NB4 (cell line): ENCODE data around the gene DMAC2L.

Experiments
- DNase-seq: peaks from one replicate; pipeline ENCODE4 v3.0.0; 2010; ENCODE audit warnings: low read depth
- H3K4me3 ChIP-seq: one replicate; pipeline ENCODE4 v1.5.1; 2011; ENCODE audit warnings: mild to moderate bottlenecking, low read depth, low read length, moderate library complexity
- CTCF ChIP-seq: IDR thresholded peaks from one replicate; pipeline ENCODE4 v1.5.1; 2012; ENCODE audit warnings: low read depth, low read length
- MAX ChIP-seq: IDR thresholded peaks from 2 replicates; pipeline ENCODE4 v1.6.1; 2011; ENCODE audit warnings: low read depth, low read length
- MYC ChIP-seq: IDR thresholded peaks from 2 replicates; pipeline ENCODE4 v1.6.1; 2011; ENCODE audit warnings: low read depth, low read length
- POLR2A ChIP-seq: IDR thresholded peaks from 2 replicates; pipeline ENCODE4 v1.6.1; 2011; ENCODE audit warnings: mild to moderate bottlenecking; ENCODE audit not compliant: insufficient read length; ENCODE audit errors: extremely low read depth

Gene DMAC2L

GRCh38 chr14:50311972-50312733, at the start of gene DMAC2L, which contains the start of gene L2HGDH:
TSS of gene DMAC2L (plus strand) at chr14:50312324. CDS start at chr14:50321488, 9,164 bp downstream.
TSS of gene L2HGDH (minus strand) at chr14:50312229. CDS start at chr14:50312150, 79 bp downstream.
- peak; percentile 97 for DNase-seq

GRCh38 chr14:50262865-50263264, 49.3 kb upstream of the DMAC2L start:
- TF ChIP-seq MYC (no peak), MAX (no peak), POLR2A (no peak), CTCF (no peak)
- H3K4me3 ChIP-seq = no peak overlapping the region
- DNase-seq = no peak

More at GRCh38 chr14:50311972-50312733, at the start of gene DMAC2L, which contains the start of gene L2HGDH:
- TF ChIP-seq MAX (peak; percentile 64), POLR2A (peak; percentile 74), CTCF (no peak), MYC (peak; percentile 79)
- H3K4me3 ChIP-seq = peak within 1 kb of the TSS; percentile 96

DNA sequence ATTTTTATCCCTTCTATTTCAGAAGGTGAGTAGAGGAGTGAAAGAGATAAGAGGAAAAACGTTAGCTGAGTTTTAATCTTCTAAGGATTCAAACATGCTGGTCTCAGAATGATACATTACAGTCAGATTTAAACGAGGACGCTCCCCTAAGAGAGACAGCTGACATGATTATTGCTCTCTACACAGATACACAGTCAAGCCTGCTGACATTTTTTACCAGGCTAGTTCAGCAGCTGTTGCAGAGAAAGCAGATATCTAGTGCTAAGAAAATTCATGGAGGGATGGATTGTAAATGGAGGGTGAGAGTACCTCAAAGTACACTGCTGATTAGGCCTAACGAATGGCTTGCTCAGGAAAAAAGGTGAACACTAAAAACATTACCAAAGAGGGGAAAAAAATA, 48.8 kb upstream of the DMAC2L start:
- no peak overlapping the region for H3K4me3 ChIP-seq
- DNase-seq = no peak
- TF ChIP-seq CTCF (no peak), MAX (no peak)

- H3K4me3 ChIP-seq = no peak overlapping the region
- TF ChIP-seq MYC = no peak
- TF ChIP-seq POLR2A = no peak
- TF ChIP-seq CTCF = no peak
- TF ChIP-seq MAX = no peak
- DNase-seq = no peak
Measured at GRCh38 chr14:50265029-50265428, 47.1 kb upstream of the DMAC2L start.

- no peak for DNase-seq
Measured at GRCh38 chr14:50270932-50271331, 41.2 kb upstream of the DMAC2L start.

More at GRCh38 chr14:50270932-50271331, 41.2 kb upstream of the DMAC2L start:
- TF ChIP-seq MYC = no peak
- no peak for TF ChIP-seq MAX
- TF ChIP-seq CTCF = no peak
- no peak for TF ChIP-seq POLR2A
- H3K4me3 ChIP-seq = no peak overlapping the region
